Sigmoid colon (tissue), 7 donors: Measurements from ENCODE around the gene INPP5D. TPM values are rescaled to one million over a fixed set of nuclear protein-coding genes. Genes with fewer than 3 reads are reported as not detected.

ENCODE experiments used
- DNase-seq: peaks from one replicate; pipeline ENCODE4 v3.0.0-alpha.2; 2019
- H3K27ac ChIP-seq, 4 donors: fragments of 200-600 bp; sonication (generic); one replicate each; pipeline ENCODE4 v1.5.1; 2016 to 2019; ENCODE audit warnings: mild to moderate bottlenecking in 1 of 4
- H3K27me3 ChIP-seq, 3 donors: fragments of 200-600 bp; sonication (generic); one replicate each; pipeline ENCODE4 v1.5.1; 2019; ENCODE audit warnings: mild to moderate bottlenecking in 1 of 3
- H3K36me3 ChIP-seq, 4 donors: fragments of 200-600 bp; sonication (generic); one replicate each; pipeline ENCODE4 v1.5.1; 2016 to 2019
- H3K4me1 ChIP-seq, 4 donors: fragments of 200-600 bp; sonication (generic); one replicate each; pipeline ENCODE4 v1.5.1; 2017 to 2019
- H3K4me3 ChIP-seq, 4 donors: fragments of 200-600 bp; sonication (generic); one replicate each; pipeline ENCODE4 v1.5.1; 2017 to 2019; ENCODE audit warnings: mild to moderate bottlenecking in 2 of 4, moderate library complexity in 1 of 4
- H3K9me3 ChIP-seq, 4 donors: fragments of 200-600 bp in 3 of 4; sonication (generic) in 3 of 4; one replicate each; pipeline versions ENCODE4 v1.5.1 to v1.6.1; 2013 to 2019
- CTCF ChIP-seq, 4 experiments: fragments of 450-650 bp in 3 of 4; fragments of 200-600 bp in 1 of 4; IDR thresholded peaks; one replicate each; pipeline ENCODE4 v1.5.1; 2016 to 2019; ENCODE audit warnings: antibody characterized with exemption in 4 of 4, mild to moderate bottlenecking in 3 of 4, moderate library complexity in 2 of 4
- EP300 ChIP-seq, 4 donors: sonication (generic); formaldehyde crosslinking; IDR thresholded peaks; one replicate each; pipeline ENCODE4 v1.6.1; 2017; ENCODE audit warnings: antibody characterized with exemption in 4 of 4
- POLR2A ChIP-seq, 2 donors: fragments of 450-650 bp; IDR thresholded peaks; one replicate each; pipeline ENCODE4 v1.6.1; 2016; ENCODE audit warnings: antibody characterized with exemption in 2 of 2, mild to moderate bottlenecking in 2 of 2, moderate library complexity in 2 of 2
- POLR2AphosphoS5 ChIP-seq, 4 donors: sonication (generic); formaldehyde crosslinking; IDR thresholded peaks; one replicate each; pipeline ENCODE4 v1.6.1; 2017; ENCODE audit warnings: antibody characterized with exemption in 4 of 4
- WGBS, 2 donors: extraction: QIAGEN DNeasy Blood & Tissue Kit; methylation state at CpG; one replicate each; pipeline ENCODE4 v1.1.7; 2013; 5-methylcytosine and 5-hydroxymethylcytosine counted together
- intact Hi-C: fragments of 100-400 bp; cut with DNase I; formaldehyde crosslinking; loops from one replicate; pipeline ENCODE4 v1.15.1; 2023
- polyA plus RNA-seq, 3 donors: library from polyadenylated mRNA; stranded (reverse); fragments of 200-250 nt; gene quantifications; one replicate each; pipeline ENCODE4 v1.2.3, GENCODE V29; 2013
- total RNA-seq, 4 donors: library from RNA; depleted of rRNA; stranded (reverse); fragments of >200 nt; gene quantifications; one replicate each; pipeline ENCODE4 v1.1.0, GENCODE V29; 2016
- donor health status: healthy with polysubstance abuse.
- donor health status: Bipolar disorder and iron deficiency.
- donor health status: healthy.

The INPP5D gene
- total and polyA plus RNA-seq, 7 donors = 4.2 to 44.8 (median 8.7) TPM

GRCh38 chr2:233068762-233069418, 8.7 kb downstream of the INPP5D start:
- intact Hi-C loops = no loop called here
- WGBS, 2 donors = 65 to 78% methylated on average over 9 of the region's 9 CpGs

GRCh38 chr2:233072838-233073237, 12.7 kb downstream of the INPP5D start:
- 75 to 86% methylated on average over 4 of the region's 4 CpGs for WGBS, 2 donors
- no peak for DNase-seq
- no peak overlapping the region for H3K27ac ChIP-seq
- no peak for TF ChIP-seq POLR2A (IDR thresholded peaks at IDR 0.05)
- TF ChIP-seq EP300 (IDR thresholded peaks at IDR 0.05) = no peak
- no peak for TF ChIP-seq CTCF (IDR thresholded peaks at IDR 0.05)
- TF ChIP-seq POLR2AphosphoS5 (IDR thresholded peaks at IDR 0.05) = no peak
- H3K27me3 ChIP-seq = peaks cover 0 to 5% (median 0%) of the 10 kb centered on the region in 3 donors
- no peaks in the 10 kb centered on the region for H3K9me3 ChIP-seq
- intact Hi-C loops = no loop called here
- no peak overlapping the region for H3K4me3 ChIP-seq
- no peaks in the 10 kb centered on the region for H3K4me1 ChIP-seq
- H3K36me3 ChIP-seq = no peaks in the 10 kb centered on the region

More at GRCh38 chr2:233068762-233069418, 8.7 kb downstream of the INPP5D start:
- H3K9me3 ChIP-seq = no peaks in the 10 kb centered on the region
- DNase-seq = peak; percentile 61
- no peak overlapping the region for H3K4me3 ChIP-seq
- H3K36me3 ChIP-seq = no peaks in the 10 kb centered on the region
- H3K27ac ChIP-seq = no peak overlapping the region
- TF ChIP-seq POLR2A (IDR thresholded peaks at IDR 0.05) = no peak
- TF ChIP-seq CTCF (IDR thresholded peaks at IDR 0.05) = no peak
- no peak for TF ChIP-seq POLR2AphosphoS5 (IDR thresholded peaks at IDR 0.05)
- no peak for TF ChIP-seq EP300 (IDR thresholded peaks at IDR 0.05)
- peaks cover 0 to 5% (median 0%) of the 10 kb centered on the region in 3 donors for H3K27me3 ChIP-seq
- H3K4me1 ChIP-seq = no peaks in the 10 kb centered on the region

GRCh38 chr2:233074106-233074505, 14.0 kb downstream of the INPP5D start:
- Histone ChIP-seq H3K36me3 (no peaks in the 10 kb centered on the region), H3K27ac (no peak overlapping the region), H3K4me1 (no peaks in the 10 kb centered on the region), H3K9me3 (no peaks in the 10 kb centered on the region), H3K4me3 (no peak overlapping the region), H3K27me3 (peaks cover 0 to 5% (median 0%) of the 10 kb centered on the region in 3 donors)
- intact Hi-C loops = no loop called here
- WGBS, 2 donors = 85 to 86% methylated on average over 7 of the region's 7 CpGs
- DNase-seq = no peak
- TF ChIP-seq EP300 (IDR thresholded peaks at IDR 0.05) (no peak), POLR2A (IDR thresholded peaks at IDR 0.05) (no peak), POLR2AphosphoS5 (IDR thresholded peaks at IDR 0.05) (no peak), CTCF (IDR thresholded peaks at IDR 0.05) (no peak)

- no peaks in the 10 kb centered on the region for H3K4me1 ChIP-seq
- no peak for DNase-seq
- intact Hi-C loops = no loop called here
- H3K4me3 ChIP-seq = no peak overlapping the region
- no peaks in the 10 kb centered on the region for H3K9me3 ChIP-seq
- peaks cover 0 to 5% (median 0%) of the 10 kb centered on the region in 3 donors for H3K27me3 ChIP-seq
- TF ChIP-seq EP300 (IDR thresholded peaks at IDR 0.05) (no peak), POLR2AphosphoS5 (IDR thresholded peaks at IDR 0.05) (no peak), CTCF (IDR thresholded peaks at IDR 0.05) (no peak), POLR2A (IDR thresholded peaks at IDR 0.05) (no peak)
- peak overlapping the region in 2 of 4 donors; percentile 27 to 47 for H3K27ac ChIP-seq
- WGBS, 2 donors = 51% methylated on average over 6 of the region's 6 CpGs
- no peaks in the 10 kb centered on the region for H3K36me3 ChIP-seq
Measured at GRCh38 chr2:233075141-233075965, 15.2 kb downstream of the INPP5D start.
